ENCODE results near the gene DNAH12. TPM values are rescaled to one million over a fixed set of nuclear protein-coding genes. Genes with fewer than 3 reads are reported as not detected.
A peak's percentile ranks its signal among the peaks of the same experiment; 100 is the strongest.

The DNAH12 gene
- total RNA-seq, 1 experiment from 2014 or later: not detected

DNA sequence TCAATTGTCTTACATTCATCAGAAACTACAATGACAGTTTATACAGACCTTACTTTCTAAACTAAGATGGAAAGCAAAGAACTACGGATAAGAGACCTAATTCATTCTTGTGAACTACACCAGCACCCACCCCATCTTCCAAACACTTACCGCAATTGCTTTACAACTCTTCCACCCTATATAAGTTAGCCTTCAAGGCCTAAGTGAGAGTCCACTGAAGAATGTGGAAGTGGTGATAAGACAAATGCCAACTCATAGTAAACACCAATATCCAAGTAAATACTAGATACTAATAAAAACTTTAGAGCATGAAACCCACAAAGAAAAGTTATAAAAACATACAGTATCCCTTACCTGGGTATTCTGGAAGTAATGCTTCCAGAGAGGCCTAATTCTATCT, 39.4 kb upstream of the DNAH12 start:
- Histone ChIP-seq H3K4me2 (ENCODE audit: low read length) (no peak overlapping the region), H3K9ac (ENCODE audit: low read length) (no peak overlapping the region), H3K4me3 (replicated peaks in 1 of 2; ENCODE audit: low read depth in 1 of 2, low read length in 2 of 2) (no peak overlapping the region), H3K9me3 (ENCODE audit: control insufficient read depth in 1 of 2, insufficient read depth in 1 of 2, low read depth in 1 of 2, low read length in 2 of 2) (no peaks in the 10 kb centered on the region), H3K9me2 (ENCODE audit: insufficient read depth) (no peaks in the 10 kb centered on the region), H3K27me3 (ENCODE audit: insufficient read depth, low read length) (no peaks in the 10 kb centered on the region), H3K36me3 (ENCODE audit: control insufficient read depth in 1 of 2, insufficient read depth in 2 of 2, low read length in 2 of 2) (peaks cover 8 to 17% of the 10 kb centered on the region in 2 experiments; a peak in 3 of 4 replicates), H3K4me1 (ENCODE audit: control insufficient read depth in 1 of 2, insufficient read depth in 2 of 2, low read length in 2 of 2) (peaks cover 0 to 5% of the 10 kb centered on the region in 2 experiments; a peak in 1 of 4 replicates), H4K20me1 (ENCODE audit: insufficient read depth) (peaks cover 7% of the 10 kb centered on the region), H3K27ac (ENCODE audit: low read depth, low read length) (no peak overlapping the region), H2AFZ (ENCODE audit: low read depth, low read length, poor library complexity, severe bottlenecking) (no peak overlapping the region), H3K79me2 (ENCODE audit: insufficient read depth, low read length) (peaks cover 98% of the 10 kb centered on the region)
- BruUV-seq (replicated peaks): TSS peak; percentile 4
- DNase-seq (ENCODE audit: low read depth, low spot score) (no peak), ATAC-seq (no peak)
- TF ChIP-seq EGR1 (IDR thresholded peaks at IDR 0.05; ENCODE audit: low read depth) (no peak), JUND (IDR thresholded peaks at IDR 0.05) (no peak), TCF7L2 (IDR thresholded peaks at IDR 0.05; ENCODE audit: borderline replicate concordance, extremely low read depth, insufficient read depth, insufficient read length) (no peak), POLR2A (IDR thresholded peaks at IDR 0.05; ENCODE audit: borderline replicate concordance, extremely low read depth, insufficient read depth, insufficient read length) (no peak), ELF1 (IDR thresholded peaks at IDR 0.05; ENCODE audit: borderline replicate concordance, low read depth) (no peak), YY1 (IDR thresholded peaks at IDR 0.05; ENCODE audit: extremely low read depth, insufficient replicate concordance, low read depth, low read length) (no peak), CBX3 (IDR thresholded peaks at IDR 0.05; ENCODE audit: low read depth) (no peak), CEBPB (IDR thresholded peaks at IDR 0.05; ENCODE audit: low read depth) (no peak), SRF (IDR thresholded peaks at IDR 0.05; ENCODE audit: low read depth) (no peak)
- TF ChIP-seq, protein P1, sequence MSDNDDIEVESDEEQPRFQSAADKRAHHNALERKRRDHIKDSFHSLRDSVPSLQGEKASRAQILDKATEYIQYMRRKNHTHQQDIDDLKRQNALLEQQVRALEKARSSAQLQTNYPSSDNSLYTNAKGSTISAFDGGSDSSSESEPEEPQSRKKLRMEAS (IDR thresholded peaks at IDR 0.05): no peak
- TF ChIP-seq, protein P2, sequence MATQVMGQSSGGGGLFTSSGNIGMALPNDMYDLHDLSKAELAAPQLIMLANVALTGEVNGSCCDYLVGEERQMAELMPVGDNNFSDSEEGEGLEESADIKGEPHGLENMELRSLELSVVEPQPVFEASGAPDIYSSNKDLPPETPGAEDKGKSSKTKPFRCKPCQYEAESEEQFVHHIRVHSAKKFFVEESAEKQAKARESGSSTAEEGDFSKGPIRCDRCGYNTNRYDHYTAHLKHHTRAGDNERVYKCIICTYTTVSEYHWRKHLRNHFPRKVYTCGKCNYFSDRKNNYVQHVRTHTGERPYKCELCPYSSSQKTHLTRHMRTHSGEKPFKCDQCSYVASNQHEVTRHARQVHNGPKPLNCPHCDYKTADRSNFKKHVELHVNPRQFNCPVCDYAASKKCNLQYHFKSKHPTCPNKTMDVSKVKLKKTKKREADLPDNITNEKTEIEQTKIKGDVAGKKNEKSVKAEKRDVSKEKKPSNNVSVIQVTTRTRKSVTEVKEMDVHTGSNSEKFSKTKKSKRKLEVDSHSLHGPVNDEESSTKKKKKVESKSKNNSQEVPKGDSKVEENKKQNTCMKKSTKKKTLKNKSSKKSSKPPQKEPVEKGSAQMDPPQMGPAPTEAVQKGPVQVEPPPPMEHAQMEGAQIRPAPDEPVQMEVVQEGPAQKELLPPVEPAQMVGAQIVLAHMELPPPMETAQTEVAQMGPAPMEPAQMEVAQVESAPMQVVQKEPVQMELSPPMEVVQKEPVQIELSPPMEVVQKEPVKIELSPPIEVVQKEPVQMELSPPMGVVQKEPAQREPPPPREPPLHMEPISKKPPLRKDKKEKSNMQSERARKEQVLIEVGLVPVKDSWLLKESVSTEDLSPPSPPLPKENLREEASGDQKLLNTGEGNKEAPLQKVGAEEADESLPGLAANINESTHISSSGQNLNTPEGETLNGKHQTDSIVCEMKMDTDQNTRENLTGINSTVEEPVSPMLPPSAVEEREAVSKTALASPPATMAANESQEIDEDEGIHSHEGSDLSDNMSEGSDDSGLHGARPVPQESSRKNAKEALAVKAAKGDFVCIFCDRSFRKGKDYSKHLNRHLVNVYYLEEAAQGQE (IDR thresholded peaks at IDR 0.05; ENCODE audit: low read depth): no peak
- ChIA-PET CTCF (no interaction called here), POLR2A (no interaction called here), RAD21 (ENCODE audit: low non-redundant PET in 1 of 2, low total read pairs in 2 of 2, uncharacterized antibody in 2 of 2, unreplicated experiment in 2 of 2) (no interaction called here)
- intact Hi-C loops (cut with micrococcal nuclease): loop anchor here (1.0 to 10.0 kb wide), 2 partner anchors 186 to 409 kb away; no protein-coding TSS in a partner anchor

Measured in HCT116 (cell line).